ENCODE results near the gene AGTPBP1.
"Not testable (repeated sequence)": the region's sequence is repeated elsewhere in the genome, so short reads cannot be mapped to it uniquely, and the experiment has no call there.

The AGTPBP1 gene, protein sequence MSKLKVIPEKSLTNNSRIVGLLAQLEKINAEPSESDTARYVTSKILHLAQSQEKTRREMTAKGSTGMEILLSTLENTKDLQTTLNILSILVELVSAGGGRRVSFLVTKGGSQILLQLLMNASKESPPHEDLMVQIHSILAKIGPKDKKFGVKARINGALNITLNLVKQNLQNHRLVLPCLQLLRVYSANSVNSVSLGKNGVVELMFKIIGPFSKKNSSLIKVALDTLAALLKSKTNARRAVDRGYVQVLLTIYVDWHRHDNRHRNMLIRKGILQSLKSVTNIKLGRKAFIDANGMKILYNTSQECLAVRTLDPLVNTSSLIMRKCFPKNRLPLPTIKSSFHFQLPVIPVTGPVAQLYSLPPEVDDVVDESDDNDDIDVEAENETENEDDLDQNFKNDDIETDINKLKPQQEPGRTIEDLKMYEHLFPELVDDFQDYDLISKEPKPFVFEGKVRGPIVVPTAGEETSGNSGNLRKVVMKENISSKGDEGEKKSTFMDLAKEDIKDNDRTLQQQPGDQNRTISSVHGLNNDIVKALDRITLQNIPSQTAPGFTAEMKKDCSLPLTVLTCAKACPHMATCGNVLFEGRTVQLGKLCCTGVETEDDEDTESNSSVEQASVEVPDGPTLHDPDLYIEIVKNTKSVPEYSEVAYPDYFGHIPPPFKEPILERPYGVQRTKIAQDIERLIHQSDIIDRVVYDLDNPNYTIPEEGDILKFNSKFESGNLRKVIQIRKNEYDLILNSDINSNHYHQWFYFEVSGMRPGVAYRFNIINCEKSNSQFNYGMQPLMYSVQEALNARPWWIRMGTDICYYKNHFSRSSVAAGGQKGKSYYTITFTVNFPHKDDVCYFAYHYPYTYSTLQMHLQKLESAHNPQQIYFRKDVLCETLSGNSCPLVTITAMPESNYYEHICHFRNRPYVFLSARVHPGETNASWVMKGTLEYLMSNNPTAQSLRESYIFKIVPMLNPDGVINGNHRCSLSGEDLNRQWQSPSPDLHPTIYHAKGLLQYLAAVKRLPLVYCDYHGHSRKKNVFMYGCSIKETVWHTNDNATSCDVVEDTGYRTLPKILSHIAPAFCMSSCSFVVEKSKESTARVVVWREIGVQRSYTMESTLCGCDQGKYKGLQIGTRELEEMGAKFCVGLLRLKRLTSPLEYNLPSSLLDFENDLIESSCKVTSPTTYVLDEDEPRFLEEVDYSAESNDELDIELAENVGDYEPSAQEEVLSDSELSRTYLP

DNA sequence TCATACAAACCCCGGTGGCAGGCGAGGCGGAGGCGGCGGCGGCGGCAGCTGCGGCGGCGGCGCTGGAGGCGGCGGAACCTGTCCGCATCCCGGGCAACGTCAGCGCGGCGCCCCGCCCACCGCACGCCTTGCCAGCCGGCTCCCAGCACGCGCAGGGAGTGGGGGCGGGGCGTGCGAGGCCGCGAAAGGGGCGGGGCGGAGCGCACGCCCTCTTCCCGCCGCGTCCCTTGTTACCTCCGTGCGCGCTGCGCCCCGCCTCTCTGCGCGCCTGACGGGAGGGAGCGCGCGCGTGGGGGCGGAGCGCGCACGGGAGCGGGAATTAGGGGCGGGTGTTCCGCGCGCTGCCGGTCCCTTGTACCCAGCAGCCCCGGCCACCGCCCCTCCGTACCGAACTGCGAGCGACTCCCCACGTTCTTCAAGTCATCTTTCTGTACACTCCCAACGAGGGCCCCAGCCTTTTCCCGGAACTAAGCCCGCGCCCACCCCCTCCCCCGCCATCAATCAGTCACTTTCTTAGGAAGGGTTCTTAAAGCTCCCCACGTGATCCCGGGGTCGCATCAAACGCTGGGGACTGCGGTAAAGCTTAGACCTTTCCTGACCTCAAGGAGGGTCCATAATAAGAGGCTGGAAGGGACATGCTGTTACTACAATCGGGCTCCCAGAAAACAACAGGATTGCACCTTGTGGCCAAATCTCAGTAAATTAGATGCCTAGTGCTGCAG, at the start of gene AGTPBP1:
Gene AGTPBP1, minus strand, starts transcription at position 80 of the 722 bp plus-strand sequence. CDS start 29,421 bp downstream, outside the sequence.
- peaks cover 36% of the 10 kb centered on the region for H3K4me1 Mint-ChIP-seq
- peak; percentile 99 for DNase-seq
- TF ChIP-seq, protein P1, sequence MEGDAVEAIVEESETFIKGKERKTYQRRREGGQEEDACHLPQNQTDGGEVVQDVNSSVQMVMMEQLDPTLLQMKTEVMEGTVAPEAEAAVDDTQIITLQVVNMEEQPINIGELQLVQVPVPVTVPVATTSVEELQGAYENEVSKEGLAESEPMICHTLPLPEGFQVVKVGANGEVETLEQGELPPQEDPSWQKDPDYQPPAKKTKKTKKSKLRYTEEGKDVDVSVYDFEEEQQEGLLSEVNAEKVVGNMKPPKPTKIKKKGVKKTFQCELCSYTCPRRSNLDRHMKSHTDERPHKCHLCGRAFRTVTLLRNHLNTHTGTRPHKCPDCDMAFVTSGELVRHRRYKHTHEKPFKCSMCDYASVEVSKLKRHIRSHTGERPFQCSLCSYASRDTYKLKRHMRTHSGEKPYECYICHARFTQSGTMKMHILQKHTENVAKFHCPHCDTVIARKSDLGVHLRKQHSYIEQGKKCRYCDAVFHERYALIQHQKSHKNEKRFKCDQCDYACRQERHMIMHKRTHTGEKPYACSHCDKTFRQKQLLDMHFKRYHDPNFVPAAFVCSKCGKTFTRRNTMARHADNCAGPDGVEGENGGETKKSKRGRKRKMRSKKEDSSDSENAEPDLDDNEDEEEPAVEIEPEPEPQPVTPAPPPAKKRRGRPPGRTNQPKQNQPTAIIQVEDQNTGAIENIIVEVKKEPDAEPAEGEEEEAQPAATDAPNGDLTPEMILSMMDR (IDR thresholded peaks at IDR 0.05) = no peak
- H3K27ac Mint-ChIP-seq = peak within 1 kb of the TSS; percentile 98
- H3K36me3 Mint-ChIP-seq (ENCODE audit: low read depth) = no peaks in the 10 kb centered on the region
- peak within 1 kb of the TSS; percentile 96 for H3K4me3 Mint-ChIP-seq
- peaks cover 4% of the 10 kb centered on the region for H3K27me3 Mint-ChIP-seq (ENCODE audit: low read depth, poor library complexity)
- no peaks in the 10 kb centered on the region for H3K9me3 Mint-ChIP-seq

DNA sequence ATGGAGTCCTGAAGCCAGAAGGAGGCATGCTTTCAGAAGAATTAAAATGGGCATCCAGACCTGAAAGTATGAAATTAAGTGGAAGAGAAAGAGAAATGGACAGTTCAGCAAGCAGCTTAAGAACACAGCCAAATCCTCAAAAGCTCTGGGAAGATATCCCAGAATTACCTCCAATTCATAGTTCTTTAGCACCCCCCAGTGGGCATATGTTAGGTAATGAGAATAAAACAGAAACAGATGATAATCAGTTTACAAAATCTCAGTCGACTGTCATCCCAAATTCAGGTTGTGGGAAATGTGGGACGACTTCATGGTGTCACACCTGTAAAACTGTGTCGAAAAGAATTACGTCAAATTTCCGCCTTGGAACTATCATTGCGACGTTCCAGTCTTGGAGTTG, 44.4 kb upstream of the AGTPBP1 start:
- not testable (repeated sequence) for H3K36me3 Mint-ChIP-seq (ENCODE audit: low read depth); H3K4me3 Mint-ChIP-seq; H3K27ac Mint-ChIP-seq; H3K4me1 Mint-ChIP-seq; H3K9me3 Mint-ChIP-seq; DNase-seq; H3K27me3 Mint-ChIP-seq (ENCODE audit: low read depth, poor library complexity)

DNA sequence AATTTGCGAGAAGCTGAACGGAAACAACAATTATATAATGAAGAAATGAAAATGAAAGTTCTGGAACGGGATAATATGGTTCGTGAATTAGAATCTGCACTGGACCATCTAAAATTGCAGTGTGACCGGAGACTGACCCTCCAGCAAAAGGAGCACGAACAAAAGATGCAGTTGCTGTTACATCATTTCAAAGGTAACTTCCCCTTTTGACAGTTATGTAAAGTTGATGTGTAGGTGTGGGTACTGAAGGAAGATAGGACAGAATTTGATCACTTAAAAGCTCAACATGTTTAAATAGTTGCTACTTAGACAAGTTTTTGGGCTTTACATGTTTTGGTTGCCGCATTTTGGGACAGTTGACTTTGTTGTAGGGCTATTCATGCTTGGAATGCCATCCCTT, 32.1 kb upstream of the AGTPBP1 start:
- not testable (repeated sequence) for DNase-seq

DNA sequence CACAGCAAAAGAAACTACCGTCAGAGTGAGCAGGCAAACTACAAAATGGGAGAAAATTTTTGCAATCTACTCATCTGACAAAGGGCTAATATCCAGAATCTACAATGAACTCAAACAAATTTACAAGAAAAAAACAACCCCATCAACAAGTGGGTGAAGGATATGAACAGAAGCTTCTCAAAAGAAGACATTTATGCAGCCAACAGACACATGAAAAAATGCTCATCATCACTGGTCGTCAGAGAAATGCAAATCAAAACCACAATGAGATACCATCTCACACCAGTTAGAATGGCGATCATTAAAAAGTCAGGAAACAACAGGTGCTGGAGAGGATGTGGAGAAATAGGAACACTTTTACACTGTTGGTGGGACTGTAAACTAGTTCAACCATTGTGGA, 20.0 kb upstream of the AGTPBP1 start:
- not testable (repeated sequence) for H3K27ac Mint-ChIP-seq; H3K4me1 Mint-ChIP-seq; H3K4me3 Mint-ChIP-seq; H3K36me3 Mint-ChIP-seq (ENCODE audit: low read depth); DNase-seq; H3K27me3 Mint-ChIP-seq (ENCODE audit: low read depth, poor library complexity)
- peaks cover 16% of the 10 kb centered on the region for H3K9me3 Mint-ChIP-seq

More for the DNA sequence above, 32.1 kb upstream of the AGTPBP1 start:
- H3K9me3 Mint-ChIP-seq; H3K4me1 Mint-ChIP-seq; H3K27me3 Mint-ChIP-seq (ENCODE audit: low read depth, poor library complexity); H3K27ac Mint-ChIP-seq; H3K36me3 Mint-ChIP-seq (ENCODE audit: low read depth); H3K4me3 Mint-ChIP-seq: not testable (repeated sequence)

DNA sequence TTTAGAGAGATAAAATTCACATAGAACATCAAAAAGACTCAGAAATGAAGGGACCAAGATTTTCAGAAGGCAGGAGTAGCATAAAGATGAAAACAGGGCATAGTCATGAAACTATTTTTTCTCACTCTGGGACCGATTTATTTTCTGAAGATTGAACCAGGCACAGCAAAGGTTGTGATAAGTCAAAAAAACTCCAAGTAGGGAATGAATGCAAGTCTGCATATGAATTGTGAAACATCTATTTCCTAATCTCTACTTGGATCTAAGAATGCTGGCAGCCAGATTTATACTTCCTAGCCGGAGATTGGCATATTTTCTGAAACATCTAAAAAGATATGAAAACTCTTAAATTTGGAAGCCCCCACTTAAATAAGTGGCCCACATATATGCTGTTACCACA, 16.0 kb upstream of the AGTPBP1 start:
- not testable (repeated sequence) for DNase-seq; H3K27me3 Mint-ChIP-seq (ENCODE audit: low read depth, poor library complexity); H3K4me1 Mint-ChIP-seq; H3K27ac Mint-ChIP-seq; H3K36me3 Mint-ChIP-seq (ENCODE audit: low read depth); H3K4me3 Mint-ChIP-seq
- H3K9me3 Mint-ChIP-seq = peaks cover 16% of the 10 kb centered on the region

DNA sequence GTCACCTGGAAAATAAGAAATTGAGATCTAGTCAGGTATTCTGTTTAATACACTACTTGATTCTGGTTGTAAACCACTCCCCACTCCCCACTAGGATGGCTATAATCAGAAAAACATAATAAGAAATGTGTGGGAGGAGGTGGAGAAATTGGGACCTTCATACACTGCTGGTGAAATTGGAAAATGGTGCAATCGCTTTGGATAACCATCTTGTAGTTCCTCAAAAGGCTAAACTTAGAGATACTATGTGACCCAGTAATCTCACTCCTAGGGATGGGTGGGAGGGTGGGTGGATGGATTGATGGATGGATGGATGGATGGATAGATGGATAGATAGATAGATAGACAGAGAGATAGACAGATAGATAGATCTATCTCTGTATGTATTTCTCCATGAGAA, 14.5 kb upstream of the AGTPBP1 start:
- not testable (repeated sequence) for H3K27ac Mint-ChIP-seq; H3K36me3 Mint-ChIP-seq (ENCODE audit: low read depth); H3K27me3 Mint-ChIP-seq (ENCODE audit: low read depth, poor library complexity); H3K4me3 Mint-ChIP-seq; DNase-seq; H3K9me3 Mint-ChIP-seq; H3K4me1 Mint-ChIP-seq

DNA sequence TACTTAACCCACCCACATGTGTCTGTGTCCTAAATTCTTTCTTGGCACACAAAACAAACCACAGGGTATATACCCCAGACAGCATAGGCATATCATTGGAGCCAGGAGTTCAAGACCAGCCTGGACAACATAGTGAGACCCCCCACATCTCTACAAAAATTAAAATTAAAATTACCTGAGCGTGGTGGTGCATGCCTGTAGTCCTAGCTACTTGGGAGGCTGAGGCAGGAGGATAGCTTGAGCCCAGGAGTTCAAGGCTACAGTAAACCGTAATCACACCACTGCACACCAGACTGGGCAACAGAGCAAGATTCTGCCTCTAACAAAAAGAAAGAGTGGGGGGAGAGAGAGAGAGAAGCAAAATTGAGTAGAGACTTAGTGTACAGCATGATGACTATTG, 4.6 kb upstream of the AGTPBP1 start:
- Mint-ChIP-seq H3K4me3 (no peak overlapping the region), H3K9me3 (no peaks in the 10 kb centered on the region), H3K27me3 (ENCODE audit: low read depth, poor library complexity) (peaks cover 7% of the 10 kb centered on the region), H3K4me1 (peaks cover 24% of the 10 kb centered on the region), H3K27ac (no peak overlapping the region), H3K36me3 (ENCODE audit: low read depth) (no peaks in the 10 kb centered on the region)
- no peak for DNase-seq
- TF ChIP-seq, protein P1 (IDR thresholded peaks at IDR 0.05) = no peak
